Stimulated activated CD4-positive, alpha-beta T cell treated with anti-CD3 and anti-CD28 coated beads, Interleukin-15, amount 100 ng/mL, for 1 hour (primary cell): Measurements from ENCODE around the gene NKAIN2.
"Not testable (repeated sequence)": the region's sequence is repeated elsewhere in the genome, so short reads cannot be mapped to it uniquely, and the experiment has no call there.

Experiments
- DNase-seq, 2 donors: peaks; one replicate each; pipeline ENCODE4 v3.0.0-alpha.2; 2020; ENCODE audit warnings: low read depth in 1 of 2, low spot score in 1 of 2

NKAIN2 gene

GRCh38 chr6:124297507-124297906 lies 493.8 kb downstream of the NKAIN2 start:
- no peak for DNase-seq

GRCh38 chr6:124298730-124299129 lies 495.1 kb downstream of the NKAIN2 start:
- no peak for DNase-seq

- not testable (repeated sequence) for DNase-seq
Measured at GRCh38 chr6:124300907-124301306, 497.2 kb downstream of the NKAIN2 start.

GRCh38 chr6:124303971-124304370 lies 500.3 kb downstream of the NKAIN2 start:
- no peak for DNase-seq

GRCh38 chr6:124310139-124310538 lies 506.5 kb downstream of the NKAIN2 start:
- DNase-seq = no peak

GRCh38 chr6:124319410-124319809 lies 515.7 kb downstream of the NKAIN2 start:
- DNase-seq = no peak

- DNase-seq = no peak
Measured at GRCh38 chr6:124324237-124324636, 520.6 kb downstream of the NKAIN2 start.

GRCh38 chr6:124330197-124330596 lies 526.5 kb downstream of the NKAIN2 start:
- DNase-seq = no peak

- no peak for DNase-seq
Measured at GRCh38 chr6:124334359-124334758, 530.7 kb downstream of the NKAIN2 start.

GRCh38 chr6:124339610-124340334 lies 536.1 kb downstream of the NKAIN2 start:
- no peak for DNase-seq

- not testable (repeated sequence) for DNase-seq
Measured at GRCh38 chr6:124348339-124348738, 544.7 kb downstream of the NKAIN2 start.

GRCh38 chr6:124355146-124355545 lies 551.5 kb downstream of the NKAIN2 start:
- no peak for DNase-seq

- DNase-seq = no peak
Measured at GRCh38 chr6:124356276-124356810, 552.7 kb downstream of the NKAIN2 start.

GRCh38 chr6:124356811-124357210 lies 553.1 kb downstream of the NKAIN2 start:
- DNase-seq = no peak

GRCh38 chr6:124368131-124368530 lies 564.5 kb downstream of the NKAIN2 start:
- no peak for DNase-seq

- DNase-seq = no peak
Measured at GRCh38 chr6:124371974-124372475, 568.4 kb downstream of the NKAIN2 start.

- no peak for DNase-seq
Measured at GRCh38 chr6:124373386-124373785, 569.7 kb downstream of the NKAIN2 start.

GRCh38 chr6:124389127-124389526 lies 585.5 kb downstream of the NKAIN2 start:
- no peak for DNase-seq

GRCh38 chr6:124393536-124393935 lies 589.9 kb downstream of the NKAIN2 start:
- no peak for DNase-seq

GRCh38 chr6:124396361-124396760 lies 592.7 kb downstream of the NKAIN2 start:
- no peak for DNase-seq

- no peak for DNase-seq
Measured at GRCh38 chr6:124400261-124400999, 596.8 kb downstream of the NKAIN2 start.

- DNase-seq = not testable (repeated sequence)
Measured at GRCh38 chr6:124410425-124410824, 606.8 kb downstream of the NKAIN2 start.
